ENCODE data around the gene NPAS1.

Gene NPAS1

DNA sequence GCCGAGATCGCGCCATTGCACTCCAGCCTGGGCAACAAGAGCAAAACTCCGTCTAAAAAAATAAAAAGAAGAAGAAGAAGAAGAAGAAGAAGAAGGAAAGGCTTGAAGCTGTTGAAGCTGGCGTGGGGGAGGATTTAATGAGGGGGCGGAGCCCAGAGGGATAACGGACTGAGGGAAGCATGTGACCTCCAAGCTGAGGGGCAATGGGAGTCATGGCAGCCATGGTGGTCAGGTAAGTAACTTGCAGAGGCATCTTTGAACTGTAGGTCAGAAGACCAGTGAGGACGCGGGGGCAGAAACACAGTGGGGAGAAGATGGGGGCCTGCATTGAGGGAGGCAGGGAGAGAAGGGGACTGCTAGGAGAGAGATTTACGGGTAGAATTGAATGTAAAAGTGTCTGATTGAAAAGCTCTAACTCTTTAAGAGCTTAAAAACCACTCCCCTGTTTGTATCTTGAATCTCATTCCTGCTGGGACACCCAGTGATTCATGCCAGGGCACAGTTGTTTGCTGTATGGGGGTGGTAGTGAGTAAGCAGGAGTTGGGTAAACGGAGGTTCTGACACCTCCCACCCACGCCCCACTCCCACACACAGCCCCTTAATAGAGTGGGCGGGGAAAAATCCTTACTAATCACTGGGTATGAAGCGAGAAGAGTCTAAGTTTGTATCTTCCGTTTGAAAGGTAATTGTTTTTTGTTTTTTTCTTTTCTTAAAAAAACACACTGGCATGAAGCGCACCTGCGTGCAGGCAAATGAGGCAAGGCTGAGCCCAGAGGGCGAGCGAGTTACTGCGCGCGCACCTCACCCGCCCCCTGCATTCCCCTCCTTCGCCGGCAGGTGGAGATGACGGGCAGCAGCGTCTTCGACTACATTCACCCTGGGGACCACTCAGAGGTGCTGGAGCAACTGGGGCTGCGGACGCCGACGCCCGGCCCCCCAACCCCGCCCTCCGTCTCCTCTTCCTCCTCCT, 15.8 kb downstream of the NPAS1 start:
- Histone ChIP-seq H3K79me1 (replicated peaks; ENCODE audit: low read length, poor library complexity, severe bottlenecking) (peaks cover 2% of the 10 kb centered on the region), H3K36me3 (ENCODE audit: control insufficient read depth in 1 of 2, insufficient read depth in 2 of 2, low read depth in 1 of 2, low read length in 2 of 2) (peaks cover 0 to 10% of the 10 kb centered on the region in 2 experiments), H3K27me3 (ENCODE audit: control insufficient read depth in 1 of 2, insufficient read depth in 1 of 2, low read length in 2 of 2) (peaks cover 0 to 7% of the 10 kb centered on the region in 2 experiments), H2BK5ac (ENCODE audit: low read depth, low read length, poor library complexity, severe bottlenecking) (no peak overlapping the region), H2BK120ac (ENCODE audit: low read depth, low read length) (no peak overlapping the region), H3K4me1 (ENCODE audit: control insufficient read depth, insufficient read depth, low read depth, low read length) (peaks cover 6% of the 10 kb centered on the region), H4K91ac (ENCODE audit: low read length) (no peak overlapping the region), H2BK15ac (ENCODE audit: low read depth, poor library complexity, severe bottlenecking) (no peak overlapping the region), H3K9me3 (ENCODE audit: control insufficient read depth, low read length) (no peaks in the 10 kb centered on the region), H2BK12ac (ENCODE audit: low read length in 2 of 2) (no peak overlapping the region), H4K8ac (ENCODE audit: low read length) (no peak overlapping the region), H2AK5ac (ENCODE audit: low read length, severe bottlenecking) (no peak overlapping the region), H3K4me3 (ENCODE audit: insufficient read depth in 1 of 2, low read depth in 1 of 2, low read length in 2 of 2) (peak overlapping the region; percentile 28 to 81), H3K14ac (ENCODE audit: low read length in 2 of 2) (no peak overlapping the region), H3K4ac (ENCODE audit: low read depth in 1 of 2, low read length in 2 of 2) (no peak overlapping the region), H3K27ac (ENCODE audit: low read length, poor library complexity, severe bottlenecking) (no peak overlapping the region), H3K23ac (ENCODE audit: low read length in 2 of 2) (no peak overlapping the region), H3K18ac (ENCODE audit: low read depth in 1 of 2, low read length in 2 of 2) (no peak overlapping the region), H3K9ac (ENCODE audit: low read length) (peak overlapping the region; percentile 82), H3K4me2 (ENCODE audit: low read length, poor library complexity, severe bottlenecking) (peak overlapping the region; percentile 73), H2AFZ (ENCODE audit: low read depth, low read length) (no peak overlapping the region)
- DNase-seq, result peak; percentile 76
- 25% methylated on average over 19 of the region's 35 CpGs for WGBS

DNA sequence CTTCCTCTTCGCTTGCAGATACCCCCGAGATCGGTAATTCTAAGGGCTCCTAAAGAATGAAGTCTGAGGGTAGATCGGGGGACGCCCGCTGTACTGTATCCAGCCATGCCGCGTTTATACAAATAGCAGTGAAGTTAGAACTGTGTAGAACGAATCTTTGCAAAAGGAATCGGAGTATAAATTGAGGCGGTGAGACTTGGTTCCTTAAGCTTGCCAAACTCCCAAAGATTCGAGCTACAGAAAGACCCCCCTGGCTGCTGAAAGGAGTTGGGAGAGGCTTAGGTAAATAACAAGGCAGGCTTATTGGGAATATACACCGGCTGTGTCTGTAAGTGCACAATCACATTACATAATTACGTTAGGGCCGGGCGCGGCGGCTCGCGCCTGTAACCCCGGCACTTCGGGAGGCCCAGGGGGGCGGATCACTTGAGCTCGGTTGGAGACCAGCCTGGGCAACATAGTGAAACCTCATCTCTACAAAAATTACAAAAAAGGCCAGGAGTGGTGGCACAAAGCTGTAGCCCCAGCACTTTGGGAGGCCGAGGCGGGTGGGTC, 16.5 kb downstream of the NPAS1 start:
- Histone ChIP-seq H3K27ac (ENCODE audit: low read length, poor library complexity, severe bottlenecking) (no peak overlapping the region), H3K4me2 (ENCODE audit: low read length, poor library complexity, severe bottlenecking) (peak overlapping the region; percentile 73), H3K4ac (ENCODE audit: low read depth in 1 of 2, low read length in 2 of 2) (peak overlapping the region in 1 of 2 experiments; percentile 27), H2AK5ac (ENCODE audit: low read length, severe bottlenecking) (no peak overlapping the region), H2BK15ac (ENCODE audit: low read depth, poor library complexity, severe bottlenecking) (no peak overlapping the region), H2AFZ (ENCODE audit: low read depth, low read length) (no peak overlapping the region), H3K14ac (ENCODE audit: low read length in 2 of 2) (no peak overlapping the region), H3K9ac (ENCODE audit: low read length) (peak overlapping the region; percentile 82), H3K4me3 (ENCODE audit: insufficient read depth in 1 of 2, low read depth in 1 of 2, low read length in 2 of 2) (peak overlapping the region; percentile 28 to 81), H3K4me1 (ENCODE audit: control insufficient read depth, insufficient read depth, low read depth, low read length) (peaks cover 6% of the 10 kb centered on the region), H3K18ac (ENCODE audit: low read depth in 1 of 2, low read length in 2 of 2) (no peak overlapping the region), H3K23ac (ENCODE audit: low read length in 2 of 2) (no peak overlapping the region), H2BK120ac (ENCODE audit: low read depth, low read length) (no peak overlapping the region), H2BK12ac (ENCODE audit: low read length in 2 of 2) (no peak overlapping the region), H3K36me3 (ENCODE audit: control insufficient read depth in 1 of 2, insufficient read depth in 2 of 2, low read depth in 1 of 2, low read length in 2 of 2) (peaks cover 0 to 16% of the 10 kb centered on the region in 2 experiments), H3K27me3 (ENCODE audit: control insufficient read depth in 1 of 2, insufficient read depth in 1 of 2, low read length in 2 of 2) (peaks cover 0 to 7% of the 10 kb centered on the region in 2 experiments), H2BK5ac (ENCODE audit: low read depth, low read length, poor library complexity, severe bottlenecking) (no peak overlapping the region), H4K91ac (ENCODE audit: low read length) (peak overlapping the region; percentile 9), H3K9me3 (ENCODE audit: control insufficient read depth, low read length) (no peaks in the 10 kb centered on the region), H3K79me1 (replicated peaks; ENCODE audit: low read length, poor library complexity, severe bottlenecking) (peaks cover 3% of the 10 kb centered on the region), H4K8ac (ENCODE audit: low read length) (no peak overlapping the region)
- DNase-seq, result no peak
- WGBS, result 70% methylated on average over 24 of the region's 26 CpGs

DNA sequence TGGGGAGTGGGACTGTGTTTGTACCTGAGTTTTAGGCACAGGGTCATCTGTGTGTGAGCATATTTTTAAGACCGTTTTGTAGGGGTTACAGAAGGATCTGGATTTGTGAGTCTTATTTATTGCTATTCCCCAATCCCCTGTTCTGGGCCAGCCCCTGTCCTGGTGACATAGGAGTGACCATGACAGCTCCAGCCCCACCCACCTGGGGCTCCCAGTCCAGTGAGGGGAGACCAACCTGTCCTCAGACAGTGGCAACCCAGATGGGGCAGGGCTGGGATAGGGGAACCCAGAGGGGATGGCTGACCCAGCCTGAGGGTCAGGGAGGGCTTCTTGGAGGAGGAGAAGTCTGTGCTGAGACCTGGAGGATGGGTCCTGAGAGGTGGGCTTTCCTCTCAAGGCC, 18.1 kb downstream of the NPAS1 start:
- WGBS, result no CpG with 5 or more reads among the region's 1 CpG
- Histone ChIP-seq H3K9ac (ENCODE audit: low read length) (no peak overlapping the region), H3K9me3 (ENCODE audit: control insufficient read depth, low read length) (no peaks in the 10 kb centered on the region), H3K4ac (ENCODE audit: low read depth in 1 of 2, low read length in 2 of 2) (no peak overlapping the region), H3K36me3 (ENCODE audit: control insufficient read depth in 1 of 2, insufficient read depth in 2 of 2, low read depth in 1 of 2, low read length in 2 of 2) (peaks cover 0 to 24% of the 10 kb centered on the region in 2 experiments), H2AK5ac (ENCODE audit: low read length, severe bottlenecking) (no peak overlapping the region), H4K91ac (ENCODE audit: low read length) (no peak overlapping the region), H2BK12ac (ENCODE audit: low read length in 2 of 2) (no peak overlapping the region), H3K4me1 (ENCODE audit: control insufficient read depth, insufficient read depth, low read depth, low read length) (peaks cover 4% of the 10 kb centered on the region), H3K4me2 (ENCODE audit: low read length, poor library complexity, severe bottlenecking) (no peak overlapping the region), H3K27ac (ENCODE audit: low read length, poor library complexity, severe bottlenecking) (no peak overlapping the region), H3K4me3 (ENCODE audit: insufficient read depth in 1 of 2, low read depth in 1 of 2, low read length in 2 of 2) (no peak overlapping the region), H3K79me1 (replicated peaks; ENCODE audit: low read length, poor library complexity, severe bottlenecking) (peaks cover 8% of the 10 kb centered on the region), H3K23ac (ENCODE audit: low read length in 2 of 2) (no peak overlapping the region), H2BK15ac (ENCODE audit: low read depth, poor library complexity, severe bottlenecking) (peak overlapping the region; percentile 19), H4K8ac (ENCODE audit: low read length) (no peak overlapping the region), H2BK5ac (ENCODE audit: low read depth, low read length, poor library complexity, severe bottlenecking) (no peak overlapping the region), H3K27me3 (ENCODE audit: control insufficient read depth in 1 of 2, insufficient read depth in 1 of 2, low read length in 2 of 2) (no peaks in the 10 kb centered on the region), H2AFZ (ENCODE audit: low read depth, low read length) (no peak overlapping the region), H2BK120ac (ENCODE audit: low read depth, low read length) (no peak overlapping the region), H3K14ac (ENCODE audit: low read length in 2 of 2) (no peak overlapping the region), H3K18ac (ENCODE audit: low read depth in 1 of 2, low read length in 2 of 2) (no peak overlapping the region)
- no peak for DNase-seq

DNA sequence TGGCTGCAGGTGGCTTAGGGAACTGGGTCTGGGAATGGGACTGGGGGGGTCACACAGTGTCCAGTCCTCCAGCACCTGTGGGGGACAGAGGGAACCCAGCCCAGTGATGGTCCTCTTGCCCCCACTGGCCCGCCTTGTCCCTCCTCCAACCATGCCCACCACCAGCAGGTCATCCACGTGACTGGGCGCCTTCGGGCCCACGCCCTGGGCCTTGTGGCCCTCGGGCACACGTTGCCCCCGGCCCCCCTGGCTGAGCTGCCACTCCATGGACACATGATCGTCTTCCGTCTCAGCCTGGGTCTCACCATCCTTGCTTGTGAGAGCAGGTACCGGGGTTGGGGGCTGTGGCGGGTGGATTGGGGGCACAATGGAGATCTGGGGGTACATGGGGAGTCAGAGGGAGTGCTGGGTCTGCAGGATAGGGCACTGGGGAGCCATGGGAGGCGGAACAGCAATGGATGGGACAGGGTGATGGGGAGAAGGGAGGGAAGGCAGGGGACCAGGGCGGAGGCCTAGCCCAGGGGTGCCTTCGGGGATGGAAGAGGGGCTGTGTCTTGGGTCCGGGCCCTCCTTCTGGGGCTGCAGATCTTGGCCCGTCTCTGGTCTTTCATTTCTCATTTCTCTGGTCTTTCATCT, 19.7 kb downstream of the NPAS1 start:
- peaks cover 8% of the 10 kb centered on the region for H3K79me1 ChIP-seq (replicated peaks; ENCODE audit: low read length, poor library complexity, severe bottlenecking)

More for the DNA sequence above, 19.7 kb downstream of the NPAS1 start:
- H4K91ac ChIP-seq (ENCODE audit: low read length), result no peak overlapping the region
- DNase-seq, result no peak
- no peak overlapping the region for H2AFZ ChIP-seq (ENCODE audit: low read depth, low read length)
- no peak overlapping the region for H3K4me3 ChIP-seq (ENCODE audit: insufficient read depth in 1 of 2, low read depth in 1 of 2, low read length in 2 of 2)
- no peak overlapping the region for H2AK5ac ChIP-seq (ENCODE audit: low read length, severe bottlenecking)
- H2BK5ac ChIP-seq (ENCODE audit: low read depth, low read length, poor library complexity, severe bottlenecking), result no peak overlapping the region
- no peak overlapping the region for H3K4me2 ChIP-seq (ENCODE audit: low read length, poor library complexity, severe bottlenecking)
- no peak overlapping the region for H2BK120ac ChIP-seq (ENCODE audit: low read depth, low read length)
- H3K27me3 ChIP-seq (ENCODE audit: control insufficient read depth in 1 of 2, insufficient read depth in 1 of 2, low read length in 2 of 2), result no peaks in the 10 kb centered on the region
- H3K27ac ChIP-seq (ENCODE audit: low read length, poor library complexity, severe bottlenecking), result no peak overlapping the region
- H3K23ac ChIP-seq (ENCODE audit: low read length in 2 of 2), result no peak overlapping the region
- peaks cover 0 to 25% of the 10 kb centered on the region in 2 experiments for H3K36me3 ChIP-seq (ENCODE audit: control insufficient read depth in 1 of 2, insufficient read depth in 2 of 2, low read depth in 1 of 2, low read length in 2 of 2)
- no peak overlapping the region for H3K4ac ChIP-seq (ENCODE audit: low read depth in 1 of 2, low read length in 2 of 2)
- 87% methylated on average over 16 of the region's 17 CpGs for WGBS
- H4K8ac ChIP-seq (ENCODE audit: low read length), result no peak overlapping the region
- H3K4me1 ChIP-seq (ENCODE audit: control insufficient read depth, insufficient read depth, low read depth, low read length), result peaks cover 4% of the 10 kb centered on the region
- no peaks in the 10 kb centered on the region for H3K9me3 ChIP-seq (ENCODE audit: control insufficient read depth, low read length)
- H2BK15ac ChIP-seq (ENCODE audit: low read depth, poor library complexity, severe bottlenecking), result no peak overlapping the region
- H3K9ac ChIP-seq (ENCODE audit: low read length), result no peak overlapping the region
- H2BK12ac ChIP-seq (ENCODE audit: low read length in 2 of 2), result no peak overlapping the region
- no peak overlapping the region for H3K14ac ChIP-seq (ENCODE audit: low read length in 2 of 2)
- H3K18ac ChIP-seq (ENCODE audit: low read depth in 1 of 2, low read length in 2 of 2), result no peak overlapping the region

Measured in mesenchymal stem cell (in vitro differentiated cells and primary cell).